Epithelial cell of umbilical artery (primary cell): ENCODE measurements around the gene SGTA. TPM values are rescaled to one million over a fixed set of nuclear protein-coding genes. Genes with fewer than 3 reads are reported as not detected.

ENCODE experiments used
- total RNA-seq: library from RNA; depleted of rRNA; stranded (reverse); fragments of >200 nt; gene quantifications from 2 replicates; pipeline ENCODE4 v1.2.3, GENCODE V29; 2014

SGTA gene
- 36.5 and 44.2 TPM in 2 replicates for total RNA-seq

GRCh38 chr19:2782936-2783780, at the start of gene SGTA:
Gene SGTA, minus strand, starts transcription at chr19:2783273. Its CDS starts 14,205 bp downstream, at chr19:2769068.

DNA sequence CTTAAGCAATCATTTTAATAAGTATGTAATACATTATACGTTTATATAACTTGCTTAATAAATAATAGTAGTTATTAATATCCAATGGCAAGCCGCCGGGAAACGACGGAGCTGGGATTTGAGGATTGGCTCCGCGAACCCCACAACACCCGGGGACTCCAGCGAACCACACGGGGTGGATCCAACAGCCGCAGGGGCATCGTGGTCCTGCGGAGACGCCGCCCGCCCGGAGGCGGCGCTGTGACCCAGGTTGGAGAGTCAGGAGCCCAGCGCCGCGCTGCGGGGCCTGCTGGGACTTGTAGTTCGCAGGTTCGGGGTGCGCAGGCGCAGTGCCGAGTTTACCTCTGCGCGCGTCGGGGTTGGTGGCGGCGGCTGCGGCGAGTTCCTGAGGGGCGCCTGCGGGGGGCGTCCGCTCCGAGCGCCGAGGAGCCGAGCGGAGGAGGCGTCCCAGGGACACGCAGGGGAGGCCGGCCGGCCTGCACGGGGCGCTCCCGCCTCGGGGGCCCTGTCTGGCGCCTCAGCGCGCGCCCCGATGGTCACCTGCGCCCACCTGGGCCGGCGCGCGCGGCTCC, 36.6 kb upstream of the SGTA start, which contains the start of gene ZNF554:
TSS of gene ZNF554 (plus strand) at position 329 of the 572 bp plus-strand sequence. CDS start at position 533, 204 bp downstream.

GRCh38 chr19:2785244-2785997, 2.3 kb upstream of the SGTA start, which contains the start of gene THOP1:
Gene THOP1, plus strand, starts transcription at chr19:2785503. Its CDS starts 160 bp downstream, at chr19:2785663.

GRCh38 chr19:2739602-2740313, 43.3 kb downstream of the SGTA start, which contains the start of gene SLC39A3:
Gene SLC39A3, minus strand, starts transcription at chr19:2740017. Its CDS starts 2,760 bp downstream, at chr19:2737257.

DNA sequence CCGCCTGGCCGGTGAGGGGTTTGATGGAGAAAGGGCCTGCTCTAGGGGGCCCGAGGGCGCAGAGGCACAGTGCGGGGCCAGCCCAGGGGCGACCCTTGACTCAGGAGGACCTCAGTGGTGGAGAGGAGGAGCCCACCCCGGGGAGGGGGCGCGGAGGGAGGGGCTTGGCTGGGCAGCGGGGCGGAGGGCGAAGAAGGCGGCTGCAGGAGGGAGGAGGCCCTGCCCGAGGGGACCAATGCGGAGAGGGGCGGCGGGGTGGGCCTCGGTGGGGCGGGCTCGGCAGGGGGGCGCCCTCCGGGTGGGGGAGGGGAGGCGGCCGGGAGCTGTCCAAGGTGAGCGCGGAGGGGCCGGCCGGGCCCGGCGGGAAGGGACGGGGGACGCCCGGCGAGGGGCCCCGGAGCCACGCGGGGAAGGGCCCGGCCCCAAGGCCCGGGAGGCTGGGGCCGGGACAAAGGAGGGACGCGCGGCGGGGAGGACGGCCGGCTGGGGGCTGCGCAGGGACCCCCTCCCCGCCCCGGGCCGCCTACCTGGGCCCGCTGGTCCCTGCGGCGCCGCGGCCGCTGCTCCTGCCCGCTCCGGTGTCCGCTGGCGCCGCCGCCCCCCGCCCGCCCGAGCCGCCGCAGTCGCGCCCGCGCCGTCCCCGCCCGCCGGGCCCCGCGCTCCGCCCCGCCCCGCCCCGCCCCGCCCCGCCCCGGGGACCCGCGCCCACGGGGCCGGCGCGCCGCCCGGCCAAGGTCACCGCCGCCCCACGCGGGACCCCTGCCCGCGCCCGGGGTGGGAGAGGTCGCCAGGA, 62.1 kb downstream of the SGTA start, which contains the start of gene DIRAS1:
TSS of gene DIRAS1 (minus strand) at position 596 of the 793 bp plus-strand sequence. CDS start 3,566 bp downstream, outside the sequence.

Other genes with a start within 250 kb of the SGTA start
- gene GNG7, start 80.6 kb downstream of the SGTA start, total RNA-seq = 0.32 TPM in 1 of 2 replicates, not detected in the other
- under 0.01 TPM in 1 of 2 replicates, not detected in the other for gene DIRAS1, start 61.9 kb downstream of the SGTA start, total RNA-seq
- 19.5 and 24.3 TPM in 2 replicates for gene SLC39A3, start 43.3 kb downstream of the SGTA start, total RNA-seq
- gene THOP1, start 2.2 kb upstream of the SGTA start, total RNA-seq = 86.1 and 119 TPM in 2 replicates
- 2.6 TPM in 2 replicates for gene ZNF554, start 36.6 kb upstream of the SGTA start, total RNA-seq
- 3.9 and 6.8 TPM in 2 replicates for gene ZNF555, start 58.2 kb upstream of the SGTA start, total RNA-seq
- not detected in 2 replicates for gene ZNF556, start 84.1 kb upstream of the SGTA start, total RNA-seq
- gene ZNF57, start 117.7 kb upstream of the SGTA start, total RNA-seq = 4.9 and 6.8 TPM in 2 replicates
- 9.7 and 16.3 TPM in 2 replicates for gene ZNF77, start 161.7 kb upstream of the SGTA start, total RNA-seq
- gene TLE6, start 194.3 kb upstream of the SGTA start, total RNA-seq = 4.9 and 7.1 TPM in 2 replicates
- 16.3 and 19.5 TPM in 2 replicates for gene TLE2, start 246.0 kb upstream of the SGTA start, total RNA-seq